OCI-LY3 (cell line): ENCODE results near the gene SPATS2L.

Source experiments
- EZH2phosphoT487 ChIP-seq: fragments of 200-600 bp; shearing (Covaris generic); IDR thresholded peaks from 2 replicates; pipeline ENCODE4 v1.6.1; 2018; ENCODE audit warnings: antibody characterized with exemption, mixed run types, low read depth
- TF ChIP-seq, protein P1 (sequence below): fragments of 200-600, 300-600 bp; sonication (generic); IDR thresholded peaks from 2 replicates; pipeline ENCODE4 v1.5.1; 2014; ENCODE audit warnings: antibody characterized with exemption, low read length, low read depth

DNA sequence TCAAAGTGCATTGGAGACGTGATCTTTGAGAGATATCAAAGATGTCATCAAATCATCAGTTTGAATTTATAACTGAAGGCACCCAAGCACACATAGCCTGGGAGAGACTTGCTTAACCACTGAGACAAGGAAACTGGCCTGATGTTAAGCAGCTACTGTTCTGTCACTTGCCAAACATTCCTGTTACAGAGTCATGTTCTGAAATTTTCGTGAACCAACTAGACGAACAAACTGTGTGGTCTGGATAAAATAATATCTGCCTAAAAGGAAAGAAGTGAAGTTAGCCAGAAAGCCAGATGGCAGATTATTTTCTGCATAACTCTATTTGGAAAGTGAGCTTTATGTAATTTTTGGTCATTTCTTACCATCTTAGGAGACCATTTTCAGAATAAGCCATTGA is 51.4 kb downstream of the SPATS2L start:
- TF ChIP-seq, protein P1, sequence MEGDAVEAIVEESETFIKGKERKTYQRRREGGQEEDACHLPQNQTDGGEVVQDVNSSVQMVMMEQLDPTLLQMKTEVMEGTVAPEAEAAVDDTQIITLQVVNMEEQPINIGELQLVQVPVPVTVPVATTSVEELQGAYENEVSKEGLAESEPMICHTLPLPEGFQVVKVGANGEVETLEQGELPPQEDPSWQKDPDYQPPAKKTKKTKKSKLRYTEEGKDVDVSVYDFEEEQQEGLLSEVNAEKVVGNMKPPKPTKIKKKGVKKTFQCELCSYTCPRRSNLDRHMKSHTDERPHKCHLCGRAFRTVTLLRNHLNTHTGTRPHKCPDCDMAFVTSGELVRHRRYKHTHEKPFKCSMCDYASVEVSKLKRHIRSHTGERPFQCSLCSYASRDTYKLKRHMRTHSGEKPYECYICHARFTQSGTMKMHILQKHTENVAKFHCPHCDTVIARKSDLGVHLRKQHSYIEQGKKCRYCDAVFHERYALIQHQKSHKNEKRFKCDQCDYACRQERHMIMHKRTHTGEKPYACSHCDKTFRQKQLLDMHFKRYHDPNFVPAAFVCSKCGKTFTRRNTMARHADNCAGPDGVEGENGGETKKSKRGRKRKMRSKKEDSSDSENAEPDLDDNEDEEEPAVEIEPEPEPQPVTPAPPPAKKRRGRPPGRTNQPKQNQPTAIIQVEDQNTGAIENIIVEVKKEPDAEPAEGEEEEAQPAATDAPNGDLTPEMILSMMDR, result no peak
- TF ChIP-seq EZH2phosphoT487, result no peak
